ENCODE data around the gene PLA2G1B. TPM values are rescaled to one million over a fixed set of nuclear protein-coding genes. Genes with fewer than 3 reads are reported as not detected.

Gene PLA2G1B
- total RNA-seq, 1 donor from 2014 or later = not detected

DNA sequence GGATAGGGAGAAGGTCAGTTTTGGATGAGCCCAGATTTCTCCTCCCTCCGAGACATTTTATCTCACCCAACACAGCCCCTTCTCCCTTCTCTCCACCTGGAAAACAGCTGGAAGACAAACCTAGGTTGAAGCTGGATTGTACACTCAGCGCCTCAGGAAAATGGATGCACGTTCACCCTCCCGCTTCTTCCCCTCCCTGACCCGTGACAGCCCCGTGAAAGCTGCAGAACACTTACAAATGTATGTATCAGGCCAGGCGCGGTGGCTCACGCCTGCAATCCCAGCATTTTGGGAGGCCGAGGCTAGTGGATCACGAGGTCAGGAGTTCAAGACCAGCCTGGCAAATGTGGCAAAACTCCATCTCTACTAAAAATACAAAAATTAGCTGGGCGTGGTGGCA lies 40.1 kb downstream of the PLA2G1B start:
- intact Hi-C loops (cut with DNase I) = no loop called here
- DNase-seq (no peak), ATAC-seq (ENCODE audit: poor library complexity) (no peak)

DNA sequence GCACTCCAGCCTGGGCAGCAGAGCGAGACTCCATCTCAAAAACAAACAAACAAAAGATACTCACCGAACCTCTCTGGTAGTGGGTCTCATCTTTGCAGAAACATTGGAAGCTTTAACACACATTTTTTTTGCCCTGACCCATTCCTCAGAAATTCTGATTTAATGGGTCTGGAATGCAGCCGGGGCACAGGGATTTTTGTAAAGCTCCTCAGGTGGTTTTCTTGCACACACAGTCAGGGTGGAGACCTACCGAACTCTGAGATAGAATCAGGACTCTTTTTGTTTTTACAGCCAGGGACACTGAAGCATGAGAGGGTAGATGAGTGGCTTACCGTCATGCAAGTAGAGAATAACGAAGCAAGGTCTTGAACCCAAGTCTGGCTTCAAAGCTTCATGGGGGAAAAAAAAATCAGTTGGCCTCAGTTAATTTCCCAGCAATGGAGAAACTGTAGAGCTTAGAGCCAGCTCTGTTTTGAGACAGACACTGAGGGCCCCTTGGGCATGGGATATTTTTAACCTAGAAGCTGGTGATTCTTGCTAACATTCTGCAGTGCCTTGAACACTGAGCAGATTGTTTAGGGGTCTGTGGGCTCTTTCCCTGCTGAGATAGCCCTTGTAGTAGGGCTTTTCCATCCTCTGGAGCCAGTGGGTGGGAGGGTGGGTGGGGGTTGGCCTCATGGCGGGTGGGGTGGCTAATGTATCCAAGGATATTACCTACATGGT lies 40.6 kb downstream of the PLA2G1B start:
- ATAC-seq (ENCODE audit: poor library complexity) (no peak), DNase-seq (no peak)
- intact Hi-C loops (cut with DNase I) = no loop called here

DNA sequence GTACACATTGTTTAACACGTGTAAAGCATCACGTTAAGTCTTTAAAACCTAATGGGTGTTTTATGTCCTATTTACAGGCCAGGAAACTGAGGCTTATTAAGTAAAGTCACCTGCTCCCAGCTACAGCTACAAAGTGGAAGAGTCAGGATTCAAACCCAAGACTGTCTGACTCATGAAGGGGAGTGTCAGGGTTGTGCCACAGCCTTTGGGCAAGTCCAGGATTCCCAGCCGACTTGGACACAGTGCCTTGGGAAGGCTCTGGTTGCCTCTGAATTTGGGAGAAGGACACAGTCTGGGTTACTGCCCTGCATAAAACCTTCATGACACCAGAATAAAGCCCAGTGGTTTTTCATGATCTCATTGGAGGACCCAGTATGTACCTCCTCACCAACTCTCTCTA lies 43.2 kb downstream of the PLA2G1B start:
- no peak for DNase-seq
- intact Hi-C loops (cut with DNase I) = no loop called here
- no peak for ATAC-seq (ENCODE audit: poor library complexity)

DNA sequence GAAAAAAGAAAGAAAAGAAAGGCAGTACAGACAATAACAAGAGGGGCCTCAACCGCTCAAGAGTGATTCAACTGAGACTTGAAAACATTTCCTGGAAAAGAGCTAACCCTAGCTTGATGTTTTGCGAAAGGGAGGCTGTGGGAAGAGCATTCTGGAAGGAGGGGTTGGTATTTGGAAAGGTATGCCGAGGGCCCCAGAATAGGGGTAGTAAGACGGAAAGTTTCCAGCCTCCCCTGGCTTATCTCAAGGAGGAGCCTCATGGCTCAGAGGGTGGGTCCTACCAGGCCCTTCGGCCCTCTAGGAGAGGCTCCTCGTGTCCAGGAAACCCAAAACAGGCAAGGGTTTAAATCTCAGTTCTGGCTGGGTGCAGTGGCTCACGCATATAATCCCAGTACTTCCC lies 44.3 kb downstream of the PLA2G1B start:
- no peak for DNase-seq
- ATAC-seq (ENCODE audit: poor library complexity) = no peak
- intact Hi-C loops (cut with DNase I) = no loop called here

DNA sequence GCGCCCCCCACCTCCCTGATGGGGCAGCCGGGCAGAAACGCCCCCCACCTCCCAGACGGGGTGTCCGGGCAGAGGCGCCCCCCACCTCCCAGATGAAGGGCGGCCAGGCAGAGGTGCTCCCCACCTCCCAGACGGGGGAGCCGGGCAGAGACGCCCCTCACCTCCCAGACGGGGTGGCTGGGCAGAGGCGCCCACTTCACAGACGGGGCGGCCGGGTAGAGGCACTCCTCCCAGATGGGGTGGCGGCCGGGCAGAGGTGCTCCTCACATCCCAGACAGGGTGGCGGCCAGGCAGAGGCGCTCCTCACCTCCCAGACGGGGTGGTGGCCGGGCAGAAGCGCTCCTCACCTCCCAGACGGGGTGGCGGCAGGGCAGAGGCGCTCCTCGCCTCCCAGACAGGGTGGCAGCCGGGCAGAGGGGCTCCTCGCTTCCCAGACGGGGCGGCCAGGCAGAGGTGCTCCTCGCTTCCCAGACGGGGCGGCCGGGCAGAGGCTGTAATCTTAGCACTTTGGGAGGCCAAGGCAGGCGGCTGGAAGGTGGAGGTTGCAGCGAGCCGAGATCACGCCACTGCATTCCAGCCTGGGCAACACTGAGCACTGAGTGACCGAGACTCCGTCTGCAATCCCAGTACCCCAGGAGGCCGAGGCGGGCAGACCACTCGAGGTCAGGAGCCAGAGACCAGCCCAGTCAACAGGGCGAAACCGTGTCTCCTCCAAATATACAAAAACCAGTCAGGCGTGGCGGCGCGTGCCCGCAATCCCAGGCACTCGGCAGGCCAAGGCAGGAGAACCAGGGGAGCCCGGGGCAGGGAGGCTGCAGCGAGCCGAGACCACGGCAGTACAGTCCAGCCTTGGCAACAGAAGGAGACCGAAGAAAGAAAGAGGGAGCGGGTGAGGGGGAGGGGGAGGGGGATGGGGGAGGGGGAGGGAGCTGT lies 49.2 kb downstream of the PLA2G1B start:
- no peak for DNase-seq
- intact Hi-C loops (cut with DNase I) = no loop called here
- ATAC-seq (ENCODE audit: poor library complexity) = no peak

DNA sequence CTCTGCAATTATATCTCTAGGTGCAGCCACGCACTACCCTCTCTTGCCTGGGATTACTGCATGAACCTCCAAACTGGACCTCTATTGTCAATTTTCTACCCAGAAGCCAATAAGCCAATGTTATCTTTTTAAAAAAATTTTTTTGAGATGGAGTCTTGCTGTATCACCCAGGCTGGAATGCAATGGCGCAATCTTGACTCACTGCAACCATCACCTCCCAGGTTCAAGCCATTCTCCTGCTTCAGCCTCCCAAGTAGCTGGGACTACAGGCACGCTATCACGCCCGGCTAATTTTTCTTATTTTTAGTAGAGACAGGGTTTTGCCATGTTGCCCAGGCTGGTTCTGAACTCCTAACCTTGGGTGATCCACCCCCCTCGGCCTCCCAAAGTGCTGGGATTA lies 50.8 kb downstream of the PLA2G1B start:
- intact Hi-C loops (cut with DNase I) = no loop called here
- DNase-seq (no peak), ATAC-seq (ENCODE audit: poor library complexity) (no peak)

Other genes with a start within 250 kb of the PLA2G1B start
- gene RAB35, start 211.0 kb downstream of the PLA2G1B start, total RNA-seq = 23.6 TPM
- 30.5 TPM for gene GCN1, start 133.1 kb downstream of the PLA2G1B start, total RNA-seq
- 693 TPM for gene RPLP0, start 126.7 kb downstream of the PLA2G1B start, total RNA-seq
- 47.1 TPM for gene PXN, start 62.0 kb downstream of the PLA2G1B start, total RNA-seq
- gene RNU4-2, start 35.9 kb downstream of the PLA2G1B start, total RNA-seq = 41,112 TPM
- 3,793 TPM for gene RNU4-1, start 34.5 kb downstream of the PLA2G1B start, total RNA-seq
- 8.6 TPM for gene SIRT4, start 25.5 kb downstream of the PLA2G1B start, total RNA-seq
- 5.4 TPM for gene MSI1, start 41.4 kb upstream of the PLA2G1B start, total RNA-seq
- gene COX6A1, start 110.3 kb upstream of the PLA2G1B start, total RNA-seq = 119 TPM
- 15.1 TPM for gene TRIAP1, start 118.6 kb upstream of the PLA2G1B start, total RNA-seq
- gene GATC, start 118.7 kb upstream of the PLA2G1B start, total RNA-seq = 13.0 TPM
- gene SRSF9, start 142.0 kb upstream of the PLA2G1B start, total RNA-seq = 38.9 TPM
- gene DYNLL1, start 168.3 kb upstream of the PLA2G1B start, total RNA-seq = 154 TPM
- 44.0 TPM for gene COQ5, start 201.4 kb upstream of the PLA2G1B start, total RNA-seq
- gene RNF10, start 206.6 kb upstream of the PLA2G1B start, total RNA-seq = 242 TPM